SK-N-SH (cell line): ENCODE results near the gene OR2H2. TPM values are rescaled to one million over a fixed set of nuclear protein-coding genes. Genes with fewer than 3 reads are reported as not detected.

Source experiments
- CTCF ChIA-PET: fragments of 300-600, 350-600 bp; formaldehyde crosslinking; extraction: SDS; loops from one replicate; lab custom pipeline; 2021; lab: Yijun Ruan, JAX
- POLR2A ChIA-PET: fragments of 350-600 bp; sonication (Branson Sonifier 250); formaldehyde crosslinking; extraction: SDS; loops from one replicate; lab custom pipeline; 2020; ENCODE audit warnings: antibody characterized with exemption, inconsistent platforms; lab: Yijun Ruan, JAX
- DNase-seq: peaks from one replicate; pipeline ENCODE4 v3.0.0; 2012
- H2AFZ ChIP-seq: fragments of 200-600 bp; sonication (generic); 2 replicates; pipeline ENCODE4 v1.8.1; 2016; ENCODE audit warnings: antibody characterized with exemption, mild to moderate bottlenecking, low read depth
- H3F3A ChIP-seq: fragments of 200-600 bp; sonication (generic); replicated peaks from 2 replicates; pipeline ENCODE3; 2016; ENCODE audit warnings: antibody characterized with exemption, mild to moderate bottlenecking; ENCODE audit not compliant: insufficient read depth
- H3K27ac ChIP-seq, 2 experiments: fragments of 200-500 bp in 1 of 2; fragments of 200-600 bp in 1 of 2; sonication (Bioruptor generic) in 1 of 2; sonication (generic), shearing (Covaris generic) in 1 of 2; 2 replicates each; pipeline versions ENCODE4 v1.5.1 to v1.6.1; 2014 to 2016; ENCODE audit warnings: low read depth in 2 of 2, inconsistent platforms in 1 of 2, low read length in 1 of 2, mild to moderate bottlenecking in 1 of 2, mixed read lengths in 1 of 2
- H3K27me3 ChIP-seq: fragments of 200-600 bp; sonication (generic), shearing (Covaris generic); 2 replicates; pipeline ENCODE4 v1.6.1; 2016; ENCODE audit warnings: mixed run types; ENCODE audit not compliant: insufficient read depth
- H3K36me3 ChIP-seq, 2 experiments: fragments of 200-500 bp in 1 of 2; fragments of 200-600 bp in 1 of 2; sonication (Bioruptor generic) in 1 of 2; sonication (generic) in 1 of 2; replicated peaks in 1 of 2; 2 replicates each; pipeline versions ENCODE3 to v1.5.1; 2014 to 2016; ENCODE audit warnings: low read length in 1 of 2, mild to moderate bottlenecking in 1 of 2; ENCODE audit not compliant: insufficient read depth in 2 of 2, control insufficient read depth in 1 of 2
- H3K4me1 ChIP-seq, 2 experiments: fragments of 200-500 bp in 1 of 2; fragments of 200-600 bp in 1 of 2; sonication (Bioruptor generic) in 1 of 2; sonication (generic), shearing (Covaris generic) in 1 of 2; 2 replicates each; pipeline versions ENCODE4 v1.5.1 to v1.6.1; 2014 to 2016; ENCODE audit warnings: low read depth in 1 of 2, low read length in 1 of 2, mixed run types in 1 of 2; ENCODE audit not compliant: insufficient read depth in 2 of 2, control insufficient read depth in 1 of 2
- H3K4me2 ChIP-seq: fragments of 200-600 bp; sonication (generic), shearing (Covaris generic); 2 replicates; pipeline ENCODE4 v1.6.1; 2017; ENCODE audit warnings: mixed run types
- H3K4me3 ChIP-seq, 2 experiments: fragments of 200-500 bp in 1 of 2; fragments of 200-600 bp in 1 of 2; sonication (Bioruptor generic) in 1 of 2; sonication (generic), shearing (Covaris generic) in 1 of 2; 2 replicates each; pipeline versions ENCODE4 v1.5.1 to v1.8.1; 2014 to 2016; ENCODE audit warnings: low read depth in 2 of 2, inconsistent platforms in 1 of 2, low read length in 1 of 2, mild to moderate bottlenecking in 1 of 2, mixed read lengths in 1 of 2, moderate library complexity in 1 of 2
- H3K79me2 ChIP-seq: fragments of 200-600 bp; sonication (generic); 2 replicates; pipeline ENCODE4 v1.8.1; 2017; ENCODE audit warnings: mild to moderate bottlenecking; ENCODE audit not compliant: insufficient read depth
- H3K9ac ChIP-seq: fragments of 200-600 bp; sonication (generic); 2 replicates; pipeline ENCODE4 v1.6.1; 2017; ENCODE audit warnings: mixed run types
- H3K9me2 ChIP-seq: fragments of 200-600 bp; sonication (generic); 2 replicates; pipeline ENCODE4 v1.6.1; 2017; ENCODE audit warnings: mixed run types
- H3K9me3 ChIP-seq: fragments of 200-600 bp; sonication (generic); 2 replicates; pipeline ENCODE4 v1.6.1; 2017; ENCODE audit warnings: mixed run types, mild to moderate bottlenecking, moderate library complexity
- H4K20me1 ChIP-seq: fragments of 200-600 bp; sonication (generic); 2 replicates; pipeline ENCODE4 v1.6.1; 2017; ENCODE audit warnings: mild to moderate bottlenecking, mixed run types; ENCODE audit not compliant: insufficient read depth
- CHD2 ChIP-seq: fragments of 150-350 bp; IDR thresholded peaks from 2 replicates; pipeline ENCODE4 v1.6.1; 2018; ENCODE audit warnings: low read length; ENCODE audit not compliant: partially characterized antibody
- EP300 ChIP-seq, 2 experiments: IDR thresholded peaks; 2 replicates each; pipeline versions ENCODE4 v1.4.0 to v1.6.1; 2012; ENCODE audit warnings: borderline replicate concordance in 1 of 2, low read depth in 1 of 2, low read length in 1 of 2
- EZH2phosphoT487 ChIP-seq: fragments of 200-600 bp; sonication (generic); IDR thresholded peaks from 2 replicates; pipeline ENCODE4 v1.6.1; 2017; ENCODE audit warnings: low read depth, mixed run types, mild to moderate bottlenecking, antibody characterized with exemption, moderate library complexity, borderline replicate concordance
- FOSL2 ChIP-seq: IDR thresholded peaks from 2 replicates; pipeline ENCODE4 v1.4.0; 2012; ENCODE audit warnings: low read depth, mild to moderate bottlenecking, moderate library complexity, borderline replicate concordance
- FOXM1 ChIP-seq: IDR thresholded peaks from 2 replicates; pipeline ENCODE4 v1.4.0; 2012; ENCODE audit warnings: low read depth, mild to moderate bottlenecking
- GABPA ChIP-seq: IDR thresholded peaks from 2 replicates; pipeline ENCODE4 v1.4.0; 2012; ENCODE audit warnings: low read depth, mild to moderate bottlenecking
- JUND ChIP-seq: IDR thresholded peaks from 2 replicates; pipeline ENCODE4 v1.4.0; 2012
- MEF2A ChIP-seq: IDR thresholded peaks from 2 replicates; pipeline ENCODE4 v1.4.0; 2012; ENCODE audit warnings: low read depth, borderline replicate concordance
- MXI1 ChIP-seq: IDR thresholded peaks from 2 replicates; pipeline ENCODE4 v1.6.1; 2012; ENCODE audit warnings: mild to moderate bottlenecking, low read depth, low read length, improper control_type of control experiment
- NFIC ChIP-seq: IDR thresholded peaks from 2 replicates; pipeline ENCODE4 v1.4.0; 2012; ENCODE audit warnings: borderline replicate concordance
- RCOR1 ChIP-seq: fragments of 150-350 bp; IDR thresholded peaks from 2 replicates; pipeline ENCODE4 v1.6.1; 2017; ENCODE audit warnings: antibody characterized with exemption, low read length
- RFX5 ChIP-seq: IDR thresholded peaks from 2 replicates; pipeline ENCODE4 v1.6.1; 2012; ENCODE audit warnings: mild to moderate bottlenecking, improper control_type of control experiment, low read length
- SIN3A ChIP-seq: IDR thresholded peaks from 2 replicates; pipeline ENCODE4 v1.6.1; 2012; ENCODE audit warnings: low read depth, mild to moderate bottlenecking, low read length, moderate library complexity, borderline replicate concordance
- SMC3 ChIP-seq: IDR thresholded peaks from 2 replicates; pipeline ENCODE4 v1.6.1; 2012; ENCODE audit warnings: low read depth, low read length, improper control_type of control experiment
- TAF1 ChIP-seq: IDR thresholded peaks from 2 replicates; pipeline ENCODE4 v1.6.1; 2012; ENCODE audit warnings: low read depth, mild to moderate bottlenecking, low read length, moderate library complexity, borderline replicate concordance
- TCF12 ChIP-seq: IDR thresholded peaks from 2 replicates; pipeline ENCODE4 v1.4.0; 2012
- WGBS: methylation state at CpG from one replicate; pipeline ENCODE4 v1.1.6; 2017; ENCODE audit warnings: low lambda C conversion rate; 5-methylcytosine and 5-hydroxymethylcytosine counted together
- polyA plus RNA-seq, 3 experiments: library from polyadenylated mRNA; depleted of rRNA; stranded (reverse); fragments of >200 nt; gene quantifications; 2 replicates each; pipeline ENCODE4 v1.2.3, GENCODE V29; 2012
- TF ChIP-seq, protein P1 (sequence below): fragments of 200-600 bp; sonication (generic); IDR thresholded peaks from 2 replicates; pipeline ENCODE4 v1.6.1; 2017; ENCODE audit warnings: antibody characterized with exemption, mild to moderate bottlenecking, moderate library complexity
- TF ChIP-seq, protein P2 (sequence below): IDR thresholded peaks from 2 replicates; pipeline ENCODE4 v1.4.0; 2012; ENCODE audit warnings: low read depth, borderline replicate concordance
- TF ChIP-seq, protein P3 (sequence below): fragments of 150-350 bp; IDR thresholded peaks from 2 replicates; pipeline ENCODE4 v1.6.1; 2017; ENCODE audit warnings: antibody characterized with exemption, low read length, low read depth, borderline replicate concordance
- TF ChIP-seq, protein P4 (sequence below): IDR thresholded peaks from 2 replicates; pipeline ENCODE4; 2012

The OR2H2 gene
- polyA plus RNA-seq, 1 of the 3 experiments (the other 2 are of a cell fraction) = not detected

DNA sequence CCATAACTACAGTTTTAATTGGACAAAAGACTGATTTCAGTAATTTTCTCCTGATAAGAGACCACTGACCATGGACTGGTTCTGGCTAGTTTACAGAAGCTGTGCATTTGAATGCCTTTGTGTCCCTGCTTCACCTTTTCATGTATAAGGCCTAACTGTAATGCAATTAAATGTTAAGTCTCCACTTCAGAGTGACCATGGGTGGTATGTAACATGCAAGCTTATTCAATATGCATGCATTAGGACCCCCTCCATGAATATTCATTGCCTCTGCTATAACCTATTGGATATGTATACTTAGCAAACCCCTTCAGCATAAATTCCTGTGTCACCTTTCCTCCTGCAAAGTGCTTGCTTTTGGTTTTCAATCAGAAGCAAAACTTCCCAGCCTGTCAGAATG lies 27.6 kb upstream of the OR2H2 start:
- no peak overlapping the region for H3K27ac ChIP-seq
- no peaks in the 10 kb centered on the region for H3K4me1 ChIP-seq
- no peak for DNase-seq
- no peaks in the 10 kb centered on the region for H3K79me2 ChIP-seq
- H3K9me2 ChIP-seq = no peaks in the 10 kb centered on the region
- H3K4me2 ChIP-seq = no peak overlapping the region
- no peaks in the 10 kb centered on the region for H3F3A ChIP-seq
- H4K20me1 ChIP-seq = no peaks in the 10 kb centered on the region
- H3K4me3 ChIP-seq = no peak overlapping the region
- ChIA-PET POLR2A (no interaction called here), CTCF (no interaction called here)
- no peak for TF ChIP-seq TAF1
- TF ChIP-seq NFIC = no peak
- TF ChIP-seq, protein P1, sequence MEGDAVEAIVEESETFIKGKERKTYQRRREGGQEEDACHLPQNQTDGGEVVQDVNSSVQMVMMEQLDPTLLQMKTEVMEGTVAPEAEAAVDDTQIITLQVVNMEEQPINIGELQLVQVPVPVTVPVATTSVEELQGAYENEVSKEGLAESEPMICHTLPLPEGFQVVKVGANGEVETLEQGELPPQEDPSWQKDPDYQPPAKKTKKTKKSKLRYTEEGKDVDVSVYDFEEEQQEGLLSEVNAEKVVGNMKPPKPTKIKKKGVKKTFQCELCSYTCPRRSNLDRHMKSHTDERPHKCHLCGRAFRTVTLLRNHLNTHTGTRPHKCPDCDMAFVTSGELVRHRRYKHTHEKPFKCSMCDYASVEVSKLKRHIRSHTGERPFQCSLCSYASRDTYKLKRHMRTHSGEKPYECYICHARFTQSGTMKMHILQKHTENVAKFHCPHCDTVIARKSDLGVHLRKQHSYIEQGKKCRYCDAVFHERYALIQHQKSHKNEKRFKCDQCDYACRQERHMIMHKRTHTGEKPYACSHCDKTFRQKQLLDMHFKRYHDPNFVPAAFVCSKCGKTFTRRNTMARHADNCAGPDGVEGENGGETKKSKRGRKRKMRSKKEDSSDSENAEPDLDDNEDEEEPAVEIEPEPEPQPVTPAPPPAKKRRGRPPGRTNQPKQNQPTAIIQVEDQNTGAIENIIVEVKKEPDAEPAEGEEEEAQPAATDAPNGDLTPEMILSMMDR = no peak
- TF ChIP-seq JUND = no peak
- no peaks in the 10 kb centered on the region for H3K9me3 ChIP-seq
- H3K27me3 ChIP-seq = peaks cover 67% of the 10 kb centered on the region
- H3K36me3 ChIP-seq = no peaks in the 10 kb centered on the region
- no peak overlapping the region for H2AFZ ChIP-seq
- no peak overlapping the region for H3K9ac ChIP-seq

DNA sequence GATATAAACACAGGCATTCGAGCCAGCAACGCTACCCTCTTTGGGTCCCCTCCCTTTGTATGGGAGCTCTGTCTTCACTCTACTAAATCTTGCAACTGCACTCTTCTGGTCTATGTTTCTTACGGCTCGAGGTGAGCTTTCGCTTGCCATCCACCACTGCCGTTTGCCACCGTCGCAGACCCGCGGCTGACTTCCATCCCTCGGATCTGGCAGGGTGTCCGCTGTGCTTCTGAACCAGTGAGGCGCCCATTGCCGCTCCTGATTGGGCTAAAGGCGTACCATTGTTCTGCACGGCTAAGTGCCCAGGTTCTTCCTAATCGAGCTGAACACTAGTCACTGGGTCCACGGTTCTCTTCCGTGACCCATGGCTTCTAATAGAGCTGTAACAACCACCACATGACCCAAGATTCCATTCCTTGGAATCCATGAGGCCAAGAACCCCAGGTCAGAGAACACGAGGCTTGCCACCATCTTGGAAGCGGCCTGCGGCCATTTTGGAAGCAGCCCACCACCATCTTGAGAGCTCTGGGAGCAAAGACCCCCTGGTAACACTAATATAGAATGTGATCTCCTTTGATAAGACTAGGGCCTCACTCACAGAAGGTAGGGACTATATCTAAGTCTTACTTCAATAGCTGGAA lies 26.4 kb upstream of the OR2H2 start:
- TF ChIP-seq, protein P2, sequence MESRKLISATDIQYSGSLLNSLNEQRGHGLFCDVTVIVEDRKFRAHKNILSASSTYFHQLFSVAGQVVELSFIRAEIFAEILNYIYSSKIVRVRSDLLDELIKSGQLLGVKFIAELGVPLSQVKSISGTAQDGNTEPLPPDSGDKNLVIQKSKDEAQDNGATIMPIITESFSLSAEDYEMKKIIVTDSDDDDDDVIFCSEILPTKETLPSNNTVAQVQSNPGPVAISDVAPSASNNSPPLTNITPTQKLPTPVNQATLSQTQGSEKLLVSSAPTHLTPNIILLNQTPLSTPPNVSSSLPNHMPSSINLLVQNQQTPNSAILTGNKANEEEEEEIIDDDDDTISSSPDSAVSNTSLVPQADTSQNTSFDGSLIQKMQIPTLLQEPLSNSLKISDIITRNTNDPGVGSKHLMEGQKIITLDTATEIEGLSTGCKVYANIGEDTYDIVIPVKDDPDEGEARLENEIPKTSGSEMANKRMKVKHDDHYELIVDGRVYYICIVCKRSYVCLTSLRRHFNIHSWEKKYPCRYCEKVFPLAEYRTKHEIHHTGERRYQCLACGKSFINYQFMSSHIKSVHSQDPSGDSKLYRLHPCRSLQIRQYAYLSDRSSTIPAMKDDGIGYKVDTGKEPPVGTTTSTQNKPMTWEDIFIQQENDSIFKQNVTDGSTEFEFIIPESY = no peak
- TF ChIP-seq RFX5 (no peak), FOXM1 (no peak), SMC3 (no peak), RCOR1 (no peak), MEF2A (no peak), NFIC (no peak), EP300 (IDR thresholded peaks at IDR 0.05; ENCODE audit: borderline replicate concordance in 1 of 2, low read depth in 1 of 2, low read length in 1 of 2) (no peak), MXI1 (no peak), EZH2phosphoT487 (no peak), CHD2 (no peak), FOSL2 (no peak), GABPA (no peak), SIN3A (no peak), TCF12 (no peak)
- TF ChIP-seq, protein P1 = no peak
- TF ChIP-seq, protein P3, sequence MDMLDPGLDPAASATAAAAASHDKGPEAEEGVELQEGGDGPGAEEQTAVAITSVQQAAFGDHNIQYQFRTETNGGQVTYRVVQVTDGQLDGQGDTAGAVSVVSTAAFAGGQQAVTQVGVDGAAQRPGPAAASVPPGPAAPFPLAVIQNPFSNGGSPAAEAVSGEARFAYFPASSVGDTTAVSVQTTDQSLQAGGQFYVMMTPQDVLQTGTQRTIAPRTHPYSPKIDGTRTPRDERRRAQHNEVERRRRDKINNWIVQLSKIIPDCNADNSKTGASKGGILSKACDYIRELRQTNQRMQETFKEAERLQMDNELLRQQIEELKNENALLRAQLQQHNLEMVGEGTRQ = no peak
- TF ChIP-seq, protein P4, sequence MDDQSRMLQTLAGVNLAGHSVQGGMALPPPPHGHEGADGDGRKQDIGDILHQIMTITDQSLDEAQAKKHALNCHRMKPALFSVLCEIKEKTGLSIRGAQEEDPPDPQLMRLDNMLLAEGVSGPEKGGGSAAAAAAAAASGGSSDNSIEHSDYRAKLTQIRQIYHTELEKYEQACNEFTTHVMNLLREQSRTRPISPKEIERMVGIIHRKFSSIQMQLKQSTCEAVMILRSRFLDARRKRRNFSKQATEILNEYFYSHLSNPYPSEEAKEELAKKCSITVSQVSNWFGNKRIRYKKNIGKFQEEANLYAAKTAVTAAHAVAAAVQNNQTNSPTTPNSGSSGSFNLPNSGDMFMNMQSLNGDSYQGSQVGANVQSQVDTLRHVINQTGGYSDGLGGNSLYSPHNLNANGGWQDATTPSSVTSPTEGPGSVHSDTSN = no peak
- no peak for DNase-seq
- no peak overlapping the region for H3K27ac ChIP-seq
- no peak overlapping the region for H3K9ac ChIP-seq
- H3F3A ChIP-seq = no peaks in the 10 kb centered on the region
- ChIA-PET POLR2A (no interaction called here), CTCF (interaction anchor here (0.6 kb wide), 1 partner anchor 1834 kb away, joined by 3 read pairs; no protein-coding TSS in a partner anchor)
- no peaks in the 10 kb centered on the region for H3K4me1 ChIP-seq
- no peaks in the 10 kb centered on the region for H3K9me3 ChIP-seq
- no peaks in the 10 kb centered on the region for H4K20me1 ChIP-seq
- H3K4me3 ChIP-seq = no peak overlapping the region
- WGBS = 28% methylated on average over 22 of the region's 22 CpGs
- H3K4me2 ChIP-seq = no peak overlapping the region
- no peaks in the 10 kb centered on the region for H3K79me2 ChIP-seq
- H2AFZ ChIP-seq = no peak overlapping the region
- H3K36me3 ChIP-seq = no peaks in the 10 kb centered on the region
- H3K27me3 ChIP-seq = peaks cover 68% of the 10 kb centered on the region
- no peaks in the 10 kb centered on the region for H3K9me2 ChIP-seq
